ENCODE data around the gene RIPOR2.

RIPOR2 gene

DNA sequence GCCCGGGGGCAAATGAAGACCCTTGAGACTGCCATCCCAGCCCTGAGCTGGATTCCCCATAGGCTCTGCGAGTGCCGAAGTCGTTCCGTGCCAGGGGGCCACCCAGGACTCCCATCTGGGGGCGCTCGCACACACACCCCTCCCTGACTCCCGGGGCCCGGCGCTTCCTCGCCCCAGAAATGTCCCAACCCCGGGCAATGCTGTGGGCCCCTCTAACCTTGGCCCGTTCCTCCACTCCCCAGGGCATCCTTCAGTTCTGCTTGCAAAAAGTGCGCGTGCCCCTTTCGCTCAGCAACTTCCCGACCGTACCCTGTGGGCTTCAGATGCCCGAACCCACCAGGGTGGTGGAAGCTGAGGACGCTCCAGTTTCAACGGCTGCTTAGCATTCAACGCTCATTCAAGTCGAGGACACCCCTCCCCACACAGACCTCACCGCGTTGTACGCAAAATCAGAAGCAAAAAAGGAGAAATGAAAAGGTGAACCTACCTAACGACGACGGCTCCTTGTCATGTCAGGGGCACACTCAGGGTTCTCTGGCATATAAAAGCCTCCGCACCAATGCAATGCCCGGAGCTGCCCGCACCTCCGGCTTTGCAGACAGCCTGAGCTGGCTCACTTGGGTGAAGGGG is 25.3 kb downstream of the RIPOR2 start:
- no peak overlapping the region; the same call in 1 of the 2 replicates for H3K27ac ChIP-seq (ENCODE audit: extremely low read depth, low read depth, low read length)
- ChIA-PET POLR2A (interaction anchor here (1.0 kb wide), 1 partner anchor 10 kb away, joined by 3 read pairs; no protein-coding TSS in a partner anchor), CTCF (interaction anchor here (0.6 to 3.4 kb wide), 14 partner anchors 9 to 1052 kb away, joined by 3 to 15 read pairs (median 4); no protein-coding TSS in a partner anchor)
- no peaks in the 10 kb centered on the region for H3K36me3 ChIP-seq (ENCODE audit: control insufficient read depth in 2 of 2, insufficient read depth in 1 of 2, low read length in 2 of 2)
- H3K9me3 ChIP-seq (ENCODE audit: control insufficient read depth, insufficient read depth, low read depth, low read length), result no peaks in the 10 kb centered on the region
- TF ChIP-seq ZFP69B (tag by site-specific recombination; IDR thresholded peaks at IDR 0.05) (peak; percentile 40; the same call in 1 of the 2 replicates), ZNF341 (tag by site-specific recombination; IDR thresholded peaks at IDR 0.05; ENCODE audit: low read depth) (peak; percentile 68), TCF7L2 (IDR thresholded peaks at IDR 0.05; ENCODE audit: borderline replicate concordance, low read depth, low read length) (no peak), ZNF121 (tag by site-specific recombination; IDR thresholded peaks at IDR 0.05) (0 out of 2 replicates have a peak, but pooled peaks have one; percentile 39), ZNF335 (tag by site-specific recombination; conservative IDR thresholded peaks at IDR 0.05) (peak; percentile 37; the same call in 1 of the 2 replicates), MZF1 (tag by site-specific recombination; IDR thresholded peaks at IDR 0.05; ENCODE audit: borderline replicate concordance) (no peak), ZBTB20 (tag by site-specific recombination; IDR thresholded peaks at IDR 0.05) (peak; percentile 71; the same call in 1 of the 2 replicates), ZNF112 (tag by site-specific recombination; IDR thresholded peaks at IDR 0.05) (no peak)
- TF ChIP-seq, protein P1, sequence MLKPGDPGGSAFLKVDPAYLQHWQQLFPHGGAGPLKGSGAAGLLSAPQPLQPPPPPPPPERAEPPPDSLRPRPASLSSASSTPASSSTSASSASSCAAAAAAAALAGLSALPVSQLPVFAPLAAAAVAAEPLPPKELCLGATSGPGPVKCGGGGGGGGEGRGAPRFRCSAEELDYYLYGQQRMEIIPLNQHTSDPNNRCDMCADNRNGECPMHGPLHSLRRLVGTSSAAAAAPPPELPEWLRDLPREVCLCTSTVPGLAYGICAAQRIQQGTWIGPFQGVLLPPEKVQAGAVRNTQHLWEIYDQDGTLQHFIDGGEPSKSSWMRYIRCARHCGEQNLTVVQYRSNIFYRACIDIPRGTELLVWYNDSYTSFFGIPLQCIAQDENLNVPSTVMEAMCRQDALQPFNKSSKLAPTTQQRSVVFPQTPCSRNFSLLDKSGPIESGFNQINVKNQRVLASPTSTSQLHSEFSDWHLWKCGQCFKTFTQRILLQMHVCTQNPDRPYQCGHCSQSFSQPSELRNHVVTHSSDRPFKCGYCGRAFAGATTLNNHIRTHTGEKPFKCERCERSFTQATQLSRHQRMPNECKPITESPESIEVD (tag by site-specific recombination; IDR thresholded peaks at IDR 0.05), result no peak
- TF ChIP-seq, protein P2, sequence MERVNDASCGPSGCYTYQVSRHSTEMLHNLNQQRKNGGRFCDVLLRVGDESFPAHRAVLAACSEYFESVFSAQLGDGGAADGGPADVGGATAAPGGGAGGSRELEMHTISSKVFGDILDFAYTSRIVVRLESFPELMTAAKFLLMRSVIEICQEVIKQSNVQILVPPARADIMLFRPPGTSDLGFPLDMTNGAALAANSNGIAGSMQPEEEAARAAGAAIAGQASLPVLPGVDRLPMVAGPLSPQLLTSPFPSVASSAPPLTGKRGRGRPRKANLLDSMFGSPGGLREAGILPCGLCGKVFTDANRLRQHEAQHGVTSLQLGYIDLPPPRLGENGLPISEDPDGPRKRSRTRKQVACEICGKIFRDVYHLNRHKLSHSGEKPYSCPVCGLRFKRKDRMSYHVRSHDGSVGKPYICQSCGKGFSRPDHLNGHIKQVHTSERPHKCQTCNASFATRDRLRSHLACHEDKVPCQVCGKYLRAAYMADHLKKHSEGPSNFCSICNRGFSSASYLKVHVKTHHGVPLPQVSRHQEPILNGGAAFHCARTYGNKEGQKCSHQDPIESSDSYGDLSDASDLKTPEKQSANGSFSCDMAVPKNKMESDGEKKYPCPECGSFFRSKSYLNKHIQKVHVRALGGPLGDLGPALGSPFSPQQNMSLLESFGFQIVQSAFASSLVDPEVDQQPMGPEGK (tag by site-specific recombination; IDR thresholded peaks at IDR 0.05), result 0 out of 2 replicates have a peak, but pooled peaks have one; percentile 23
- TF ChIP-seq, protein P3, sequence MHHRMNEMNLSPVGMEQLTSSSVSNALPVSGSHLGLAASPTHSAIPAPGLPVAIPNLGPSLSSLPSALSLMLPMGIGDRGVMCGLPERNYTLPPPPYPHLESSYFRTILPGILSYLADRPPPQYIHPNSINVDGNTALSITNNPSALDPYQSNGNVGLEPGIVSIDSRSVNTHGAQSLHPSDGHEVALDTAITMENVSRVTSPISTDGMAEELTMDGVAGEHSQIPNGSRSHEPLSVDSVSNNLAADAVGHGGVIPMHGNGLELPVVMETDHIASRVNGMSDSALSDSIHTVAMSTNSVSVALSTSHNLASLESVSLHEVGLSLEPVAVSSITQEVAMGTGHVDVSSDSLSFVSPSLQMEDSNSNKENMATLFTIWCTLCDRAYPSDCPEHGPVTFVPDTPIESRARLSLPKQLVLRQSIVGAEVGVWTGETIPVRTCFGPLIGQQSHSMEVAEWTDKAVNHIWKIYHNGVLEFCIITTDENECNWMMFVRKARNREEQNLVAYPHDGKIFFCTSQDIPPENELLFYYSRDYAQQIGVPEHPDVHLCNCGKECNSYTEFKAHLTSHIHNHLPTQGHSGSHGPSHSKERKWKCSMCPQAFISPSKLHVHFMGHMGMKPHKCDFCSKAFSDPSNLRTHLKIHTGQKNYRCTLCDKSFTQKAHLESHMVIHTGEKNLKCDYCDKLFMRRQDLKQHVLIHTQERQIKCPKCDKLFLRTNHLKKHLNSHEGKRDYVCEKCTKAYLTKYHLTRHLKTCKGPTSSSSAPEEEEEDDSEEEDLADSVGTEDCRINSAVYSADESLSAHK (tag by site-specific recombination; IDR thresholded peaks at IDR 0.05), result peak; percentile 79; the same call in 1 of the 2 replicates
- peaks cover 17% of the 10 kb centered on the region for H3K4me1 ChIP-seq (ENCODE audit: control insufficient read depth, insufficient read depth, low read length)
- H3K4me3 ChIP-seq (ENCODE audit: low read depth, low read length), result peak overlapping the region; percentile 65

DNA sequence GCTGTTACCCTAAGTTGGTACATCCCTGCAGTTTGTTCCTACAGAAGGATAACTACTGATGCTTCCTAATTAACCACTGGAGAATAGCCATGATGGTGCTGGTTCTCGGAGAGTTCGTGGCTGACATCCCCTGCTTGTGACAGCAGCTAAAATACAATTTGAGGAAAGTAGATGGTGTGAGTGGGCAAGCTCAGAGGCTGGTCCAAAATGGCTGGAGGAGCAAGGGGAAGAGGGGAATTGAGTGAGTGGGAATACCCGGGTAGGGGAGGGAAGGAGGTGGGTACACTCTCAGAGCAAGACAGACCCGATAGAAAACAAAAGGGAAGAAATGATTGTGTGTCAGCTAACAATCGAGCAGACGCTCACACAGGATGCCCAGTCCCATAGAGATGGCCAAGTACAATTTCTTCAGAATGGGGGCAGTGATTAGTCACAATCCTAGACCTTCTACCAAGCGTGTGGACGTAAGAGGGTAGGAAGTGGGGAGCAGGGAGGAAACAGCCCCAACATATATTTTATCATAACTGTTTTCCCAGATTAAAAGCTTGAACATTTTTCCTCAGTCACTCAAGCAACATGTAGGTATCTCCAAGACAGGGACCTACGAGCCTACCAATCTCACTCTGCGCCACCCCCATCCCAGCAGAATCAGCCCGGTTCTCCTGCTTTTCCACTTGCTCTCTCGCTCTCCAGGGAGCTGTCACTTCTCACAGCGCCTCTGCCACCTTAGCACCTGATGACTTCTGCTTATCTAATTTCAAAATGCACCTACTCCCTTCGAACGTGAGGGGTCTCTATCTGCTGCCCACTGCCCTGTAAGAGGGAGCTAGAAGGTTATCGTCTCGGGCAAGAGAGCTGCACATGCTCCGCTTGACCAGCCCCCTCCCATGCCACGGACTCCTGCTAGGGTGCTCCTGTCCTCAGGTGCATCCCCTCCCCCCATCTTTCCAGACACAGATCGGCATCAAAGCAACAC is 26.2 kb downstream of the RIPOR2 start:
- TF ChIP-seq ZNF394 (tag by site-specific recombination; IDR thresholded peaks at IDR 0.05; ENCODE audit: borderline replicate concordance), result no peak
- TF ChIP-seq HOXD13 (CRISPR knock-in tag; IDR thresholded peaks at IDR 0.05; ENCODE audit: borderline replicate concordance), result 0 out of 2 replicates have a peak, but pooled peaks have one; percentile 9
- H3K9me3 ChIP-seq (ENCODE audit: control insufficient read depth, insufficient read depth, low read depth, low read length), result no peaks in the 10 kb centered on the region
- H3K4me1 ChIP-seq (ENCODE audit: control insufficient read depth, insufficient read depth, low read length), result peaks cover 17% of the 10 kb centered on the region
- ChIA-PET POLR2A (interaction anchor here (0.6 kb wide), 1 partner anchor 1122 kb away, joined by 4 read pairs; no protein-coding TSS in a partner anchor), CTCF (interaction anchor here (0.6 to 3.4 kb wide), 5 partner anchors 16 to 81 kb away, joined by 3 to 15 read pairs (median 10); no protein-coding TSS in a partner anchor)
- H3K27ac ChIP-seq (ENCODE audit: extremely low read depth, low read depth, low read length), result no peak overlapping the region
- no peaks in the 10 kb centered on the region for H3K36me3 ChIP-seq (ENCODE audit: control insufficient read depth in 2 of 2, insufficient read depth in 1 of 2, low read length in 2 of 2)
- H3K4me3 ChIP-seq (ENCODE audit: low read depth, low read length), result no peak overlapping the region

Measured in HEK293 (cell line).